Esophagus muscularis mucosa (tissue), 3 donors: ENCODE data around the gene TECR.

Source experiments
- CTCF ChIP-seq, 3 experiments: fragments of 200-600 bp in 2 of 3; fragments of 450-650 bp in 1 of 3; sonication (generic) in 2 of 3; IDR thresholded peaks; one replicate each; pipeline ENCODE4 v1.5.1; 2017 to 2019; ENCODE audit warnings: antibody characterized with exemption in 3 of 3, mild to moderate bottlenecking in 2 of 3, moderate library complexity in 1 of 3
- POLR2AphosphoS5 ChIP-seq, 2 donors: sonication (generic); formaldehyde crosslinking; IDR thresholded peaks; one replicate each; pipeline ENCODE4 v1.6.1; 2017; ENCODE audit warnings: antibody characterized with exemption in 2 of 2

- no peak for TF ChIP-seq CTCF (IDR thresholded peaks at IDR 0.05)
- TF ChIP-seq POLR2AphosphoS5 (IDR thresholded peaks at IDR 0.05): no peak
These were observed 47.9 kb downstream of the TECR start for GRCh38 chr19:14577264-14577663.
